ENCODE results near the gene ADORA2A.

The ADORA2A gene

DNA sequence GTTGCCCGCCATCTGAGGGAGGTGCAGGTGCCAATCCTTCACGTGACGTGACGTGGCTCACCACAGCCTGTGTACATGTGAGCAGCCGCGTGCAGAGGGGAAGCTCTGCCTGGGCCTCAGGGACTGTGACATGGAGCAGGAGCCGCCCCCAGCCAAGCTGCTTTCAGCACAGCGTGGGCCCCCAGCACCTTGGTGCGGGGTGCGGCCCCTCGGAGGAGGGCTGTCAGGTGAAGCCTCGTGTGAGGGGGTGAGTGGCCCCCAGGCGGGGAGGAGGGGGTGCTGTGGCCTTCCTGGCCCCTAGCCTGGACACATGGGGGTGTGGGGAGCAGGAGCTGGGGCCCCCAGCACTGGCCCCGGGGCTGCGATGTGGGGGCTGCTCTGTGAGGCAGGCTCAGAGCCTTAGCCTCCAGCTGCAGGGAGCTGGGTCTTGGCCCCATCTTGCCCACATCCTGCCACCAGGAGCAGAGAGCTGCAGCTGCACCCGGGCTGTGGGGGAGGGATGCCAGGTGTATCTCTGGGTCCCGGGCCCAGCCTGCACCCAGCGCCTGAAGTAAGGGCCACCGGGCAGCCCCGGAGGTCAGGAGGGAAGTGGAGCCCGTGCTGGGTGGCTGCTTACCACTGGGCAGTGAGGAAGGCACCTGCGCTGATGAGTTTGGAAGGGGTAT, at the start of gene ADORA2A:
ADORA2A (plus strand) TSS at position 100 of the 665 bp plus-strand sequence. CDS start 5,806 bp downstream, outside the sequence.
- H3K4me1 ChIP-seq (ENCODE audit: insufficient read depth, low read length) = peaks cover 7% of the 10 kb centered on the region; the same call in 1 of the 2 replicates
- H3K9me3 ChIP-seq (ENCODE audit: insufficient read depth, low read depth, low read length) = no peaks in the 10 kb centered on the region
- peaks cover 31% of the 10 kb centered on the region for H3K27me3 ChIP-seq (ENCODE audit: insufficient read depth, low read length)
- no peak within 1 kb of the TSS for H3K27ac ChIP-seq (ENCODE audit: low read length)
- no peak within 1 kb of the TSS for H3K9ac ChIP-seq (ENCODE audit: low read depth, low read length)
- H3K36me3 ChIP-seq (ENCODE audit: insufficient read depth, low read depth, low read length) = no peaks in the 10 kb centered on the region
- no peak within 1 kb of the TSS for H3K4me3 ChIP-seq (ENCODE audit: low read length)

DNA sequence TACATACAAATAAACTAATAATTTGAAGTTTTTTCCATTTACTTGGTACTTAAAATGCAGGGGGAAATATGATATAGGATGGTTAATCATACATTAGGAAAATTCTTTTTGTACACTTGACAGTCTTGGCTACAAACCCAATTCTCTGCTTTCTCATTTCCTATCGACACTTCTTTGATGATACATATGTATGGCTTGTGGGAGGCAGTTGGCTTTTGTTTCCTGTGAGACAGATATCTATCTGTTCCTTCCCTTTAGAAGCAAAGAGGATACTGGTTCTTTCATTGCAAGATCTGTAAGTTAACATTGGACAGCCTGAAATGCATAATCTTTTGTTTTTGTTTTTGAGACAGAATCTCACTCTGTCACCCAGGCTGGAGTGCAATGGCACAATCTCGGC, 47.9 kb upstream of the ADORA2A start:
- H3K36me3 ChIP-seq (ENCODE audit: insufficient read depth, low read depth, low read length) = peaks cover 51% of the 10 kb centered on the region

DNA sequence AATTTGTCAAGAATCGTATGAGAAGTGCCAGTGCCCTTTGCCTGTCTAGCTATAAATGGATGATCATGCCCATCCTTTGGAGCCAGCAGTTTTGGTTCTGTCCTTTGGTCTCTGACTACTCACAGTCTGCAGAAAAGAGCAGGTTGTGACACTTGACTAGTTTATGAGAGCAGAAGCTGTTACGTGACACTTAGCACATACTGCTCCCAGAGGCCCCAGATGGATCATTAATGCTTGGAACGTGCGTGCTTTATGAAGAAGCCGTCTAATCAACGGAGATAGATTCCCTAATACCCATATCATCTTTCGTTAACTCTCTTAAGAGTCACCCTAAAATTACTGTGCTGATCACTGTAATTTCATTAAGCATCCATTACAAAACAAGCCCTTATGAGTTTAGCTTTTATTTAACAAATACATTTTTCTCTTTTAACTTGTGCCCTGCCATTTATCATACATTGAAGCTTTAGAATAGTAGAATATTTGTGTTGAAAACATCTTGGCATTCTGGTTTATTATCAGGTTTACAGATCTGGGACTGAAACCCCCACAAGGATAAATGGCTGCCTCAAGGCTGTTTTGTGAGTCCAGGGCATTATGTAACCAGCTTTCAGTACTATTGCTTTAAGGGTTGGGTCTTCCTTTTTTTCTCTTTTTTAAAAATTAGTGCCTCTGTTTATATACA, 47.0 kb upstream of the ADORA2A start:
- Histone ChIP-seq H3K4me3 (ENCODE audit: low read length) (no peak overlapping the region), H3K36me3 (ENCODE audit: insufficient read depth, low read depth, low read length) (peaks cover 46% of the 10 kb centered on the region), H3K27ac (ENCODE audit: low read length) (no peak overlapping the region), H3K27me3 (ENCODE audit: insufficient read depth, low read length) (no peaks in the 10 kb centered on the region), H3K9ac (ENCODE audit: low read depth, low read length) (no peak overlapping the region), H3K9me3 (ENCODE audit: insufficient read depth, low read depth, low read length) (no peaks in the 10 kb centered on the region), H3K4me1 (ENCODE audit: insufficient read depth, low read length) (no peaks in the 10 kb centered on the region)

More for the DNA sequence above, 47.9 kb upstream of the ADORA2A start:
- H3K4me1 ChIP-seq (ENCODE audit: insufficient read depth, low read length) = no peaks in the 10 kb centered on the region
- no peak overlapping the region for H3K9ac ChIP-seq (ENCODE audit: low read depth, low read length)
- H3K4me3 ChIP-seq (ENCODE audit: low read length) = no peak overlapping the region
- H3K27ac ChIP-seq (ENCODE audit: low read length) = no peak overlapping the region
- H3K27me3 ChIP-seq (ENCODE audit: insufficient read depth, low read length) = no peaks in the 10 kb centered on the region
- peaks cover 2% of the 10 kb centered on the region; the same call in 1 of the 2 replicates for H3K9me3 ChIP-seq (ENCODE audit: insufficient read depth, low read depth, low read length)

DNA sequence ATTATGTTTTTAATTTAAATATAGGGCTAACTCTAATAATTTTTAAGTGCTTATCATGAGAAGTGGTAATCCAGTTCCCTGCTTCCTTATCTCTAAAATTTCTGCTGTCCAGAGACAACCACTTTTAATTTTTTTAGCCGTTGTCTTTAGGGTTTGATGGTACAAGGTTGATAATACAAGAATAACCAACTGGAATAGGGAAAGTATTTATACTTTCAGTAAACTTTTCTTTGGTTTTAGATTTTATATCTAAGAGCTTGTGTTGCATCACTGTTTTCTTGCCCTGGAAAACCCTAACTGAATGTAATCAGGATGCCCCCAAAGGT, 46.5 kb upstream of the ADORA2A start:
- Histone ChIP-seq H3K9ac (ENCODE audit: low read depth, low read length) (no peak overlapping the region), H3K9me3 (ENCODE audit: insufficient read depth, low read depth, low read length) (no peaks in the 10 kb centered on the region), H3K27ac (ENCODE audit: low read length) (no peak overlapping the region), H3K4me1 (ENCODE audit: insufficient read depth, low read length) (no peaks in the 10 kb centered on the region), H3K27me3 (ENCODE audit: insufficient read depth, low read length) (no peaks in the 10 kb centered on the region), H3K36me3 (ENCODE audit: insufficient read depth, low read depth, low read length) (peaks cover 44% of the 10 kb centered on the region), H3K4me3 (ENCODE audit: low read length) (no peak overlapping the region)

DNA sequence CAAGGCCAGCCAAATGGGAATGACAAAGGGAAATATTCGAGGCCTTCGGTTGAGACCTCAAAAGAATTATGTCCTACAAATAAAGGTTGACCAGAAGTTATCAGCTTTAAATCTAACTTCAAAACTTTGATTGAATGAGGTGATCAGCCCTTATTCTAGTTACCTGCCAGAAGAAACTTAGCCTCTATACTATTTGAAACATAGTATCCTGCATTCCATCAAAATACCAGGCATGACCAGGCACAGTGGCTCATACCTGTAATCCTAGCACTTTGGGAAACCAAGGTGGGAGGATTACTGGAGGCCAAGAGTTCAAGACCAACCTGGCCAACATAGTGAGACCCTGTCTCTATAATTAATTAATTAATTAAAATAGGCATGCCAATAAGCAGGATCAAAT, 44.3 kb upstream of the ADORA2A start:
- Histone ChIP-seq H3K9ac (ENCODE audit: low read depth, low read length) (no peak overlapping the region), H3K27me3 (ENCODE audit: insufficient read depth, low read length) (no peaks in the 10 kb centered on the region), H3K27ac (ENCODE audit: low read length) (no peak overlapping the region), H3K4me3 (ENCODE audit: low read length) (no peak overlapping the region), H3K9me3 (ENCODE audit: insufficient read depth, low read depth, low read length) (no peaks in the 10 kb centered on the region), H3K36me3 (ENCODE audit: insufficient read depth, low read depth, low read length) (peaks cover 25% of the 10 kb centered on the region), H3K4me1 (ENCODE audit: insufficient read depth, low read length) (no peaks in the 10 kb centered on the region)

DNA sequence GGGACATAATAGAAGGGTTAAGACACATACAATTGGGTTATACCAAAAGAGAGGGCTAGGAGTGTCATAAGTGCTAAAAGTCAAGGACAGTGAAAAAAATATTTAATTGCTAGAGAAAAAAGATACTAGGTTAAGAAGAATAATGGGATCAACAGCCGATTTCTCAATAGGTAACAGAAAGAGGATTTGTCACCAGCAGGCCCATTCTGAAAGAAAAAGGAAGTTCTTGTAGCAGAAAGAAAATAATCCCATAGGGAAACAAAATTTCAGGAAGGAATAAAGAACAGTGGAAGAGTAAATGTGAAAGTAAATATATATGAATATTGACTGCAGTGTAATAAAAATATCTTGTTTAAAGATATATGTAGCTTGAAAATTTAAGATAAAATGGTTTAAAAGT, 43.3 kb upstream of the ADORA2A start:
- Histone ChIP-seq H3K9ac (ENCODE audit: low read depth, low read length) (no peak overlapping the region), H3K27ac (ENCODE audit: low read length) (no peak overlapping the region), H3K27me3 (ENCODE audit: insufficient read depth, low read length) (no peaks in the 10 kb centered on the region)

DNA sequence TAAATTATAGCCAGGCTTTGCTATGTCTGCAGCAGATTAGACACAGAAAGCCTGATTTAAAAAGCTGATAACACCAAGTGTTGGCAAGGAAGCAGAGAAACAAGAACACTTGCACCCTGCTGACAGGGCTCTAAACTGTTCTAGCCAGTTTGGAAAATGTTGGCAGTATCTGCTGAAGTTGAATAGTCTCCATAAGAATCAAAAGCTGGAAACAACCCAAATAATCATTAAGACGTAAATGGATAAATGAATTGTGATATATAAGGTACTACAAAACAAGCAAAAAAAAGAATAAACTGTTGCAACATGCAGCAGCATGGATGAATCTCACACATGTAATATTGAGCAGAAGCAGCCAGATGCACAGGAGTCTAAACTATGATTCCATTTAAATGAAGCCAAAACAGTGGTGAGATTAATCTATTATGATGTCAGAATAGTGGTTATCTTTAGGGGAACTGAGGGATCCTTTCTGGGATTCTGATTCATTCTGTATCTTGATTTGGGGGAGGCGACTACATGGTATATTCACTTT, 40.4 kb upstream of the ADORA2A start:
- no peaks in the 10 kb centered on the region for H3K27me3 ChIP-seq (ENCODE audit: insufficient read depth, low read length)
- H3K9ac ChIP-seq (ENCODE audit: low read depth, low read length) = no peak overlapping the region
- no peaks in the 10 kb centered on the region for H3K4me1 ChIP-seq (ENCODE audit: insufficient read depth, low read length)
- peaks cover 7% of the 10 kb centered on the region for H3K36me3 ChIP-seq (ENCODE audit: insufficient read depth, low read depth, low read length)
- H3K9me3 ChIP-seq (ENCODE audit: insufficient read depth, low read depth, low read length) = no peaks in the 10 kb centered on the region
- no peak overlapping the region for H3K27ac ChIP-seq (ENCODE audit: low read length)
- H3K4me3 ChIP-seq (ENCODE audit: low read length) = no peak overlapping the region

More for the DNA sequence above, 43.3 kb upstream of the ADORA2A start:
- H3K4me1 ChIP-seq (ENCODE audit: insufficient read depth, low read length) = no peaks in the 10 kb centered on the region
- H3K4me3 ChIP-seq (ENCODE audit: low read length) = no peak overlapping the region
- peaks cover 21% of the 10 kb centered on the region for H3K36me3 ChIP-seq (ENCODE audit: insufficient read depth, low read depth, low read length)
- no peaks in the 10 kb centered on the region for H3K9me3 ChIP-seq (ENCODE audit: insufficient read depth, low read depth, low read length)

DNA sequence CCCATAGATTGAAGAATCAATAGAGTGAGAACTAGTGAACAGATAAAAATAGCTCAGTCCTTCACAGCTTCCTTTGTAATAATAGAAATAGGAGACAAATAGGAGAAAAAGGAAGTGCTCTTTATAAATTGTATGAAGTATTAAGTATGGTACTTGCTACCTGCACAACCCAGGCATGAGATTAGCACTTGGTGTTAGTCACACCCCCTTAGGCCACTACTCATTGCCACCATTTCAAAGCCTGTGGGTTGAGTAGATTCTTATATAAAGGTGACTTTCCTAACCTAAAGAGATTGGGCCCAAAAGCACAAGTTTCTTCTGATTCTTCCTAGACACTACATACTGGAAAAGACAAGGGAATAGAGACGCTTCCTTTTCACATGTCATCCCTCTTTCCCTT, 37.7 kb upstream of the ADORA2A start:
- no peak overlapping the region for H3K4me3 ChIP-seq (ENCODE audit: low read length)
- no peaks in the 10 kb centered on the region for H3K9me3 ChIP-seq (ENCODE audit: insufficient read depth, low read depth, low read length)
- H3K36me3 ChIP-seq (ENCODE audit: insufficient read depth, low read depth, low read length) = peaks cover 10% of the 10 kb centered on the region; the same call in 1 of the 2 replicates
- H3K27ac ChIP-seq (ENCODE audit: low read length) = no peak overlapping the region
- no peak overlapping the region for H3K9ac ChIP-seq (ENCODE audit: low read depth, low read length)
- no peaks in the 10 kb centered on the region for H3K27me3 ChIP-seq (ENCODE audit: insufficient read depth, low read length)
- no peaks in the 10 kb centered on the region for H3K4me1 ChIP-seq (ENCODE audit: insufficient read depth, low read length)

DNA sequence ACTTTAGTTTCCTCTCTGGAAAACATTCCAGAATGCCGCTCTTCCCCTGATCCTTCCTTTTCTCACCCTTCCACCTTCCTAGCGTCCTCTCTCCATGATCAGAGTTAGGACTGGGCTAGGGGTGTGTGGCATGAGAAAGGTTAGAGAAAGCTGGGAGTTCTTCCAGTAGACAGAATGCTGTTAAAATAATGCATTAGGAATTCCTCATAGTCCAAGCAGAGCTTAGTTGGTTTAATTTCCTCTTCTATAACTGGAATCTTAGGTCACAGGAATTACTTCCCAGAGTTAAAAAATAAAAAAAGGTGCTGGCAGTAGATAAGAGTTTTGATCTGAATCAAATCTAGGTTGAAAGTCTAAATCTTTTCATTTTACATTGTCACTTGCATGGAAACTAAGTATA, 37.2 kb upstream of the ADORA2A start:
- no peaks in the 10 kb centered on the region for H3K27me3 ChIP-seq (ENCODE audit: insufficient read depth, low read length)
- peaks cover 10% of the 10 kb centered on the region; the same call in 1 of the 2 replicates for H3K36me3 ChIP-seq (ENCODE audit: insufficient read depth, low read depth, low read length)
- H3K4me1 ChIP-seq (ENCODE audit: insufficient read depth, low read length) = no peaks in the 10 kb centered on the region
- H3K9me3 ChIP-seq (ENCODE audit: insufficient read depth, low read depth, low read length) = no peaks in the 10 kb centered on the region
- no peak overlapping the region for H3K4me3 ChIP-seq (ENCODE audit: low read length)
- no peak overlapping the region for H3K27ac ChIP-seq (ENCODE audit: low read length)
- H3K9ac ChIP-seq (ENCODE audit: low read depth, low read length) = no peak overlapping the region

DNA sequence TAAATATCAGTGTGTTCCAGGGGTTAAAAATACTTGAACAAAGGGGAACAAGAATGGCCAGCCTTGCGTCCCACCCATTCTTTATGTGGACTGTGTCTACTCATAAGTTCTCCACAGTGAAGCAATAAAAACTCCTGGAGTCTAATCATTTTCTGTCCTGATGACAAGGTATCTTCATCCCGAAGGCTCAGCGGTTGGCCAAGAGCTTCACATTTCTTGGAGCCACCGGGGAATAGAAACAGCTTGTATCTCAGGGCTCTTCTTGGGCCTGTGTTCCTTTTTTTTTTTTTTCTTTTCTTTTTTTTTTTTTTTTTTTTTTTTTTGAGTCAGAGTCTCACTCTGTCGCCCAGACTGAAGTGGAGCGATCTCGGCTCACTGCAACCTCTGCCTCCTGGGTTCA, 36.8 kb upstream of the ADORA2A start:
- Histone ChIP-seq H3K9ac (ENCODE audit: low read depth, low read length) (no peak overlapping the region), H3K36me3 (ENCODE audit: insufficient read depth, low read depth, low read length) (peaks cover 6% of the 10 kb centered on the region; the same call in 1 of the 2 replicates), H3K27ac (ENCODE audit: low read length) (no peak overlapping the region)

DNA sequence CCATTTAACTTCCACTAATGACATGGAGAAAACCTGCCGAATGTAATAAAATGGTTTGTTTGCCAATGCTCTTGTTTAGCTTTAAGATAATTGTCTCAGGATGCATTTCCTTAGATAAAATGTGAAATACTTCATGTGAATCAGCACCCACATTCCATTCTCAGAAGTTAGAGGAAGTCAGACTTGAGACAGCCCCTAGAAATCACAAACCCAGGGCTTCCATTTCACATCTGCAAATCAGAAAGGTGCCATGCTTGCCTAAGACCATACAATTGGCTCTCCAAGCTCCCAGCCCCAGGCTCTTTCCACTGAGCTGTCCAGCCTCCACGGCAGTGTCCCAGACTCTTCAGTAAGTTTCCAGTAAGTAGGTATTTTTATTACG, 35.6 kb upstream of the ADORA2A start:
- Histone ChIP-seq H3K9ac (ENCODE audit: low read depth, low read length) (no peak overlapping the region), H3K27ac (ENCODE audit: low read length) (no peak overlapping the region), H3K9me3 (ENCODE audit: insufficient read depth, low read depth, low read length) (no peaks in the 10 kb centered on the region), H3K4me3 (ENCODE audit: low read length) (no peak overlapping the region), H3K27me3 (ENCODE audit: insufficient read depth, low read length) (no peaks in the 10 kb centered on the region), H3K4me1 (ENCODE audit: insufficient read depth, low read length) (no peaks in the 10 kb centered on the region), H3K36me3 (ENCODE audit: insufficient read depth, low read depth, low read length) (peaks cover 17% of the 10 kb centered on the region; the same call in 1 of the 2 replicates)

More for the DNA sequence above, 36.8 kb upstream of the ADORA2A start:
- Histone ChIP-seq H3K4me3 (ENCODE audit: low read length) (no peak overlapping the region), H3K27me3 (ENCODE audit: insufficient read depth, low read length) (no peaks in the 10 kb centered on the region), H3K9me3 (ENCODE audit: insufficient read depth, low read depth, low read length) (no peaks in the 10 kb centered on the region), H3K4me1 (ENCODE audit: insufficient read depth, low read length) (no peaks in the 10 kb centered on the region)

Measured in iPS-20b (cell line).